Mesenchymal stem cell (in vitro differentiated cells and primary cell): ENCODE measurements around the gene AP5Z1.

Source experiments
- DNase-seq: peaks from one replicate; pipeline ENCODE4 v3.0.0-alpha.2; 2013
- H2AFZ ChIP-seq: one replicate; pipeline ENCODE4 v1.6.1; 2013; ENCODE audit warnings: low read depth, mild to moderate bottlenecking, control low read depth, inconsistent platforms, low read length, moderate library complexity
- H2AK5ac ChIP-seq: 2 replicates; pipeline ENCODE4 v1.6.1; 2013; ENCODE audit warnings: low read length, moderate library complexity, mild to moderate bottlenecking, inconsistent platforms; ENCODE audit not compliant: severe bottlenecking
- H2BK120ac ChIP-seq: one replicate; pipeline ENCODE4 v1.6.1; 2013; ENCODE audit warnings: low read depth, mild to moderate bottlenecking, inconsistent platforms, low read length, moderate library complexity
- H2BK12ac ChIP-seq, 2 experiments: one replicate each; pipeline ENCODE4 v1.6.1; 2013; ENCODE audit warnings: inconsistent platforms in 2 of 2, low read length in 2 of 2, mild to moderate bottlenecking in 2 of 2, moderate library complexity in 2 of 2, control low read depth in 1 of 2
- H2BK15ac ChIP-seq: one replicate; pipeline ENCODE4 v1.6.1; 2013; ENCODE audit warnings: mild to moderate bottlenecking, low read depth, inconsistent platforms; ENCODE audit not compliant: poor library complexity, severe bottlenecking
- H2BK5ac ChIP-seq: 2 replicates; pipeline ENCODE4 v1.6.1; 2013; ENCODE audit warnings: low read depth, mild to moderate bottlenecking, low read length, control low read depth, inconsistent platforms; ENCODE audit not compliant: poor library complexity, severe bottlenecking
- H3K14ac ChIP-seq, 2 experiments: one replicate each; pipeline ENCODE4 v1.6.1; 2013; ENCODE audit warnings: inconsistent platforms in 2 of 2, low read length in 2 of 2, control low read depth in 1 of 2, mild to moderate bottlenecking in 1 of 2, moderate library complexity in 1 of 2
- H3K18ac ChIP-seq, 2 experiments: one replicate each; pipeline ENCODE4 v1.6.1; 2013; ENCODE audit warnings: inconsistent platforms in 2 of 2, low read length in 2 of 2, control low read depth in 1 of 2, low read depth in 1 of 2, mild to moderate bottlenecking in 1 of 2
- H3K23ac ChIP-seq, 2 experiments: one replicate each; pipeline ENCODE4 v1.6.1; 2013; ENCODE audit warnings: inconsistent platforms in 2 of 2, low read length in 2 of 2, mild to moderate bottlenecking in 2 of 2, moderate library complexity in 2 of 2, control low read depth in 1 of 2
- H3K27ac ChIP-seq: 2 replicates; pipeline ENCODE4 v1.5.1; 2013; ENCODE audit warnings: mild to moderate bottlenecking, moderate library complexity, low read length, control low read depth, inconsistent platforms; ENCODE audit not compliant: poor library complexity, severe bottlenecking
- H3K27me3 ChIP-seq, 2 experiments: 2 replicates each; pipeline versions ENCODE4 v1.6.1 to v1.7.0; 2013; ENCODE audit warnings: low read length in 2 of 2, mild to moderate bottlenecking in 2 of 2, moderate library complexity in 2 of 2, control low read depth in 1 of 2, inconsistent platforms in 1 of 2; ENCODE audit not compliant: control insufficient read depth in 1 of 2, insufficient read depth in 1 of 2
- H3K36me3 ChIP-seq, 2 experiments: 2 replicates each; pipeline versions ENCODE4 v1.6.1 to v1.7.0; 2013; ENCODE audit warnings: low read length in 2 of 2, control low read depth in 1 of 2, inconsistent platforms in 1 of 2, low read depth in 1 of 2, mild to moderate bottlenecking in 1 of 2; ENCODE audit not compliant: insufficient read depth in 2 of 2, control insufficient read depth in 1 of 2
- H3K4ac ChIP-seq, 2 experiments: one replicate each; pipeline ENCODE4 v1.6.1; 2013; ENCODE audit warnings: inconsistent platforms in 2 of 2, low read length in 2 of 2, mild to moderate bottlenecking in 2 of 2, moderate library complexity in 2 of 2, control low read depth in 1 of 2, low read depth in 1 of 2
- H3K4me1 ChIP-seq: 2 replicates; pipeline ENCODE4 v1.6.1; 2013; ENCODE audit warnings: low read depth, low read length, control low read depth; ENCODE audit not compliant: control insufficient read depth, insufficient read depth
- H3K4me2 ChIP-seq: 2 replicates; pipeline ENCODE4 v1.6.1; 2013; ENCODE audit warnings: low read length, mild to moderate bottlenecking, inconsistent platforms; ENCODE audit not compliant: poor library complexity, severe bottlenecking
- H3K4me3 ChIP-seq, 2 experiments: 2 replicates each; pipeline versions ENCODE4 v1.5.1 to v1.7.0; 2013; ENCODE audit warnings: low read length in 2 of 2, mild to moderate bottlenecking in 2 of 2, control low read depth in 1 of 2, low read depth in 1 of 2; ENCODE audit not compliant: insufficient read depth in 1 of 2
- H3K79me1 ChIP-seq: replicated peaks from 2 replicates; pipeline ENCODE4 v1.6.1; 2013; ENCODE audit warnings: mild to moderate bottlenecking, control low read depth, low read length, inconsistent platforms; ENCODE audit not compliant: poor library complexity, severe bottlenecking
- H3K9ac ChIP-seq: 2 replicates; pipeline ENCODE4 v1.7.0; 2013; ENCODE audit warnings: mild to moderate bottlenecking, low read length, moderate library complexity
- H3K9me3 ChIP-seq: 2 replicates; pipeline ENCODE4 v1.7.0; 2013; ENCODE audit warnings: mild to moderate bottlenecking, low read length; ENCODE audit not compliant: control insufficient read depth
- H4K8ac ChIP-seq: one replicate; pipeline ENCODE4 v1.6.1; 2013; ENCODE audit warnings: inconsistent platforms, mild to moderate bottlenecking, low read length, moderate library complexity
- H4K91ac ChIP-seq: one replicate; pipeline ENCODE4 v1.6.1; 2013; ENCODE audit warnings: mild to moderate bottlenecking, low read length, inconsistent platforms
- WGBS: methylation state at CpG from one replicate; pipeline ENCODE4 v1.1.7; 2013; ENCODE audit warnings: mixed read lengths; 5-methylcytosine and 5-hydroxymethylcytosine counted together

The AP5Z1 gene

DNA sequence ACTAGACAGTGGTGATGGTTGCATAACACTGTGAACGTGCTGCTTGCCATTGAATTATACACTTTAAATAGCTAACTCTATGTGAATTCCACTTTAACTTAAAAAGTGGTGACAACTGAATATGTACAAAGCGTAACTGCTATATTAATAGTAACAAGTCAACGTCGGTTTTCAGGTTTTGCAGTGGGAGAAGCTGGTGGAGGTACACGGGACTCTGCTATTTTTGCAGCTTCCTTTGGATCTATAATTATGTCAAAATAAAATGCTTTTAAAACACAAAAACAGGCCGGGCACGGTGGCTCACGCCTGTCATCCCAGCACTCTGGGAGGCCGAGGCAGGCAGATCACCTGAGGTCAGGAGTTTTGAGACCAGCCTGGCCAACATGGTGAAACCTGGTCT is 21.0 kb downstream of the AP5Z1 start:
- Histone ChIP-seq H4K8ac (no peak overlapping the region), H3K9ac (no peak overlapping the region), H2BK12ac (no peak overlapping the region), H3K18ac (no peak overlapping the region), H3K14ac (no peak overlapping the region), H3K4me3 (no peak overlapping the region), H2BK15ac (no peak overlapping the region), H3K4me1 (peaks cover 7% of the 10 kb centered on the region), H3K23ac (no peak overlapping the region), H3K4ac (no peak overlapping the region), H2AK5ac (no peak overlapping the region), H2AFZ (no peak overlapping the region), H2BK120ac (no peak overlapping the region), H3K79me1 (no peaks in the 10 kb centered on the region), H2BK5ac (no peak overlapping the region), H4K91ac (no peak overlapping the region), H3K9me3 (no peaks in the 10 kb centered on the region), H3K27ac (no peak overlapping the region), H3K4me2 (no peak overlapping the region), H3K27me3 (no peaks in the 10 kb centered on the region), H3K36me3 (peaks cover 12 to 16% of the 10 kb centered on the region in 2 experiments)
- 98% methylated on average over 8 of the region's 9 CpGs for WGBS
- no peak for DNase-seq

DNA sequence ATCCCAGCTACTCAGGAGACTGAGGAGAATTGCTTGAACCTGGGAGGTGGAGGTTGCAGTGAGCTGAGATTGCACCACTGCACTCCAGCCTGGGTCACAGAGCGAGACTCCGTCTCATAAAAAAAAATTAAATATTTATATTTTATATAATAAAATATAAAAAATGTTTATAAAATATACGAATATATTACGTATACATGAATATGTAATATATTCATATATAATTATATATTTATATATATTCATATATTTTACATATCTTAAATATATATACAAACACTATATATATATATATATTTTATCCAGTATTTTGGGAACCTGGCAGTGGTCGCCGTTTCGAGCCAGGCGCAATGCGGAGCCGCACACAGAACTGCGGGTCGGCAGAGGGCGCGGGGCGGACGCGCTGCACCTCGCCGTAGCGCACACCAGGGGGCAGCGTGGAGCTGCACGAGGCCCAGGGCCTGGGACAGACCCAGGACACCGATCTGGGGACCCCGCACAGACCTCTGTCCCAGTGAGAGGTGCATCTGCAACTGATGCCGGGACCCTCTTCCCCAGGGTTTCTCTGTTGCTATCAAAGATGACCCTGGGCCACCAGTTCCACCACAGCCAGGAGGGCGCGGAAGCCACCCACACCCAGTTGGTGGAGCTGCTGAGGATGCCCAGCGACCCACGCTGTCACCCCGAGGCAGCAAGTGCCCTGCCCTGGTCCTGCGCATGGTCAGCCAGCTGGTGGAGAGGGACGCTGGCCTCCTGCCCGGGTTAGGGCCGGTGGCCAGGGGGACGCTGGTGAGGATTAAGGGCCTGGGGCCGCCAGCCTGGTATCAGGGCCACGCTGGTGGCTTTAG is 22.7 kb downstream of the AP5Z1 start:
- no peak overlapping the region for H3K4me2 ChIP-seq
- WGBS: 42% methylated on average over 32 of the region's 37 CpGs
- no peak overlapping the region for H2BK5ac ChIP-seq

GRCh38 chr7:4798706-4799235 is 23.3 kb downstream of the AP5Z1 start:
- no peak overlapping the region for H3K14ac ChIP-seq
- H3K23ac ChIP-seq: no peak overlapping the region
- H4K91ac ChIP-seq: no peak overlapping the region
- no peak overlapping the region for H3K27ac ChIP-seq
- H3K18ac ChIP-seq: no peak overlapping the region
- no peaks in the 10 kb centered on the region for H3K79me1 ChIP-seq
- DNase-seq: no peak
- H2BK120ac ChIP-seq: no peak overlapping the region
- no peak overlapping the region for H3K4ac ChIP-seq
- no peak overlapping the region for H2AK5ac ChIP-seq
- no peak overlapping the region for H2BK12ac ChIP-seq
- H3K9ac ChIP-seq: no peak overlapping the region
- H3K27me3 ChIP-seq: no peaks in the 10 kb centered on the region
- H3K36me3 ChIP-seq: peaks cover 0 to 7% of the 10 kb centered on the region in 2 experiments
- H3K4me1 ChIP-seq: peaks cover 3% of the 10 kb centered on the region
- H3K9me3 ChIP-seq: no peaks in the 10 kb centered on the region
- H3K4me2 ChIP-seq: no peak overlapping the region
- H2BK15ac ChIP-seq: no peak overlapping the region
- WGBS: 82% methylated on average over 15 of the region's 15 CpGs
- H3K4me3 ChIP-seq: no peak overlapping the region
- H2BK5ac ChIP-seq: no peak overlapping the region
- no peak overlapping the region for H2AFZ ChIP-seq
- no peak overlapping the region for H4K8ac ChIP-seq

More for the DNA sequence above, 22.7 kb downstream of the AP5Z1 start:
- Histone ChIP-seq H4K8ac (no peak overlapping the region), H3K27ac (no peak overlapping the region), H2BK12ac (no peak overlapping the region), H3K9ac (no peak overlapping the region), H3K27me3 (no peaks in the 10 kb centered on the region), H3K18ac (no peak overlapping the region), H2AK5ac (no peak overlapping the region), H3K36me3 (peaks cover 0 to 7% of the 10 kb centered on the region in 2 experiments), H3K4me1 (peaks cover 3% of the 10 kb centered on the region), H3K4ac (no peak overlapping the region), H3K9me3 (no peaks in the 10 kb centered on the region), H2AFZ (no peak overlapping the region), H2BK120ac (no peak overlapping the region), H3K4me3 (no peak overlapping the region), H3K79me1 (no peaks in the 10 kb centered on the region), H2BK15ac (no peak overlapping the region), H3K14ac (no peak overlapping the region), H3K23ac (no peak overlapping the region), H4K91ac (no peak overlapping the region)
- DNase-seq: peak; percentile 37

- H2BK15ac ChIP-seq: no peak overlapping the region
- H3K4me1 ChIP-seq: peaks cover 4% of the 10 kb centered on the region
- H4K91ac ChIP-seq: no peak overlapping the region
- H3K9me3 ChIP-seq: no peaks in the 10 kb centered on the region
- no peaks in the 10 kb centered on the region for H3K79me1 ChIP-seq
- H3K4me2 ChIP-seq: no peak overlapping the region
- H2BK5ac ChIP-seq: no peak overlapping the region
- no peak overlapping the region for H3K27ac ChIP-seq
- H2AK5ac ChIP-seq: no peak overlapping the region
- H3K14ac ChIP-seq: no peak overlapping the region
- no peak overlapping the region for H3K23ac ChIP-seq
- no peak overlapping the region for H3K4ac ChIP-seq
- no peak overlapping the region for H2AFZ ChIP-seq
- H2BK12ac ChIP-seq: no peak overlapping the region
- no peak for DNase-seq
- H2BK120ac ChIP-seq: no peak overlapping the region
- peaks cover 0 to 3% of the 10 kb centered on the region in 2 experiments for H3K36me3 ChIP-seq
- H3K9ac ChIP-seq: no peak overlapping the region
- H3K27me3 ChIP-seq: peaks cover 0 to 3% of the 10 kb centered on the region in 2 experiments
- no peak overlapping the region for H3K4me3 ChIP-seq
- 90% methylated on average over 39 of the region's 39 CpGs for WGBS
- H4K8ac ChIP-seq: no peak overlapping the region
- H3K18ac ChIP-seq: no peak overlapping the region
Observed at GRCh38 chr7:4799508-4800268, 24.3 kb downstream of the AP5Z1 start.
